T-helper 2 cell treated with Interferon-gamma antibody and Interleukin-4, amounts not matched to agents 100 ng/mL and 5 ng/mL, for 36 hours (primary cell): ENCODE measurements around the gene MYO10. TPM values are rescaled to one million over a fixed set of nuclear protein-coding genes. Genes with fewer than 3 reads are reported as not detected.
"Not testable (repeated sequence)": the region's sequence is repeated elsewhere in the genome, so short reads cannot be mapped to it uniquely, and the experiment has no call there.

Experiments
- intact Hi-C: fragments of 100-400 bp; cut with micrococcal nuclease; formaldehyde crosslinking; loops from one replicate; pipeline ENCODE4 v1.15.1; 2023
- total RNA-seq: library from RNA; stranded (reverse); gene quantifications from 2 replicates; pipeline ENCODE4 v1.2.3, GENCODE V29; 2022

Gene MYO10
- total RNA-seq, 1 donor from 2014 or later = 0.23 TPM

DNA sequence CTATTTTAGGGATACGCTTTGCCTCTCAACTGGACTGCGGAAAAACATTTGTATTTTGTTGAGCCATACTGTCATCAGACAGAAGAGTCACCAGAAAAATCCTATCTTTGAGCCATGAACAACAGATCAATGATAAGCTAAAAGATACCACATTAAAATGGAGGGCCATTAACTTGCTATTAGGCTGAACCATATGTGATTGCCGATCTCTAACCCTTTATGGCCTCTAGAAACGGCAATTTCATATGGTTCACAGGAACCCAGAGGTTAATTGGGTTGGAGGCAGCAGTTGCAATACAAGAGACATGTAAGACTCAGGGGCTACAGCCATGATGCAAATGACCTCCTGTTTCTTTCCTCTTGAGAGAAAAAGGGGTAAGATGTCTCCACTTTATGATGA is 69.8 kb downstream of the MYO10 start:
- intact Hi-C loops = no loop called here

GRCh38 chr5:16865151-16865550 is 70.9 kb downstream of the MYO10 start:
- intact Hi-C loops = no loop called here

GRCh38 chr5:16864631-16865131 is 71.4 kb downstream of the MYO10 start:
- intact Hi-C loops = no loop called here

DNA sequence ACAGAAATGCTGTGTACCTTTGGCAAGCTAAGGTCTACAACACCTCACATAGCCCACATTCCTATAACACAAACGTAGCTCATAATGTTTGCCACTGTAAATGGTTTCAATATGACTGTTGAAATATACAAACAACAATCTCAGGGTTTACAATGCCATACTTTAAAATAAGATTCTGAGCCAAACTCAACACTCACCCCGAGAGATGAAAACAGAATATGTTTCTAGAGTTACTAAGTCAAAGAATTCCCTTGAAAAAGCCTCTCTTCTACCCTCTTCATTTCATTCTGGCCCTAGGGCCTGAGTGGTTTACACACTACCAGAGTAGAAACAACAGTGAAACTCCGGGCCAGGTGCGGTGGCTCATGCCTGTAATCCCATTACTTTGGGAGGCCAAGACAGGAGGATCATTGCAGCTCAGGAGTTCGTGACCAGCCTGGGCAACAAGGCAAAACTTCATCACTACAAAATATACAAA is 72.6 kb downstream of the MYO10 start:
- intact Hi-C loops = no loop called here

GRCh38 chr5:16862777-16863176 is 73.3 kb downstream of the MYO10 start:
- intact Hi-C loops = no loop called here

DNA sequence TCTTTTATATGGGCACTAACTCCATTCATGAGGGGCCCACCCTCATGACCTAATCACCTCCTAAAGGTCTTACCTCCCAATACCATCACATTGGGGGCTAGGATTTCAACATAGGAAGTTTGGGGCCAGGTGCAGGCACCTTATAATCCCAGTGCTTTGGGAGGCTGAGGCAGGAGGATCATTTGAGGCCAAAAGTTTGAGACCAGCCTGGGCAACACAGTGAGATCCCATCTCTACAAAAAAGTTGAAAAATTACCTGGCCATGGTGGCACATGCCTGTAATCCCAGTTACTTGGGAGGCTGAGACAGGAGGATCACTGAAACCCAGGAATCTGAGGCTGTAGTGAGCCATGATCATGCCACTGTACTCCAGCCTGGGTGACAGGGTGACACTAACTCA is 76.7 kb downstream of the MYO10 start:
- intact Hi-C loops = no loop called here

GRCh38 chr5:16858151-16858550 is 77.9 kb downstream of the MYO10 start:
- intact Hi-C loops = no loop called here

GRCh38 chr5:16857635-16858034 is 78.5 kb downstream of the MYO10 start:
- intact Hi-C loops = no loop called here

GRCh38 chr5:16856531-16856930 is 79.6 kb downstream of the MYO10 start:
- intact Hi-C loops = no loop called here

DNA sequence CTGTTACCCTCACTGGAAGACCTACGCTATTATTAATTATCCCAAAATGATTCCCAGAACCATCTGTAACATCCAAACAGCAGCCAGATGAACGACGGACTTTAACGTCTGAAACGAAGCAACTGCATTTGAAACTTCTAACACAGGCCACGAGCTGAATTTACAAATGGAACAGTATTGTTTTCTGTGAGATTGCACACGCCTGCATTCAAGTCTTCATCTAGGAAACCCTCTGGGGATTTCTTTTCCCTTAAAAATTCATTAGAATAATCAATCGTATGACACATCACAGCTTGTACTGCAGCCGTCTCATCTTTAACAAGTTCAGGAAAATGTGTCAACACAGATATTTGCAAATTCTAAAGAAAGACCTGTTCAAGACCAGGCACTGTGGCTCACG is 80.2 kb downstream of the MYO10 start:
- intact Hi-C loops = no loop called here

- intact Hi-C loops = no loop called here
These were observed 80.6 kb downstream of the MYO10 start for GRCh38 chr5:16855485-16855884.

DNA sequence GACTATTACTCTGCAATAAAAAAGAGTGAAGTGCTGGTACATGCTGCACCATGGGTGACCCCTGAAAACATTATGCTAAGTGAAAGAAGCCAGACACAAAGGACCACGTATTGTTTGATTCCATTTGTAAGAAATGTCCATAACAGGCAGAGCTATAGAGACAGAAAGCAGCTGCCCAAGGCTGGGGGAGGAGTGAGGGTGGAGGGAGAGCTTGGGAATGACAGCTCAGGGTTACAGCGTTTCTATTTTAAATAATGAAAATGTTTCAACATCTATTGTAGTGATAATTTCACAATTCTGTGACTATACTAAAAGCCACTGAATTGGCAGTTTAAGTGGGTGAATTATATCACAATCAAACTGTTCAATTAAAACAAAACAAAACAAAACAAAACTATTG is 81.7 kb downstream of the MYO10 start:
- intact Hi-C loops = no loop called here

DNA sequence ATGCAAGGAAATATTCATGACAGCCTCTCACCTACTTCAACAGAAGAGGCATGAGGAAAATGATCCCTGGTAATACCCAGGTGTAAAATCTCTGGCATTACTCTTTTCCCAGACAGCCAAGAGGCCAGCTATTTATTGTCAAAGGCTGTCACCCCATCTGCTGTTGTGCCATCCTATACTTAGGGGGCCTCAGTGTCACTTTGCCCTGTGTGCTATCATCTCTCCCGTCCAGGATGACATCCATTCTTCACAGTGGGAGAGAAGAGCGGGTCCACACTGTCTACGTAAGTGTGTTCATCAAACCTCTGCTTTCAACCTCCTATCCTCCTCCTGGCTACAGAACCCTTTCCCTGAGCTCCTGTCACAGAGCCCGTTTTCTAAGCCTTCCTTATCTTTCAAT is 82.6 kb downstream of the MYO10 start:
- intact Hi-C loops = no loop called here

DNA sequence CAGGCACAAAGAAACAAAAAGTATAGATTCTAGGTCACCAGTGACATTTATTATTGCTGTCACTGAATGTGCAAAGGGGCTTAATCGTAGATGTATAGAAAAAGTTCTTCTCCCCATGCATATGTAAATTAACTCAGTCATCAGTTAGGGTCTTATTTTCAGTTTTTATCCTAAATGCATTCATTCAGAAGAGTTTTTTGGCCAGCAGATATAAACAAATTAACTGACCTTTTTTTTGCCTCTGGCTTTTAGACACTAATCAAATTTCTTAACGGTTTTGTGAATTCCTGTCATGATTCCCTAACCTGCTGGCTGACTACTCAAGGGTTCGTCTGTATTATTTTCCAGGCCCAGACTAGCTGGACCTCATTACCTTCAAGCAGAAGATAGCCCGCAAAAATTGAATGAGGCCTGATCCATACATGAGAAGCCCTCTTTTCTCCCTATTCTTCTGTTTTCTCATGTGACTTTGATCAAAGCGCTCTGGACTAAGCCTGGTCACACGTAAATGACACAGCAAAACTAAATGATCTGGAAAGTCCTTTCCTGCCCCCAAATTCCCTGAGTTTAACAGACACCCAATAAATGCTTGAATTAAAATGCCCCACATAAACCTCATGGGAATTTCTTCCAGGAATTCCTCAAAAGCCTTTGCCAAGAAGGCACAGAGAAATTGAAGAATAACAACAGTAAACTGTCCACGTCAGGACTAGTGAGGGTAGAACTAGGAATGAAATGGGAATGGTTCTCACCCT is 83.7 kb downstream of the MYO10 start:
- intact Hi-C loops = no loop called here

DNA sequence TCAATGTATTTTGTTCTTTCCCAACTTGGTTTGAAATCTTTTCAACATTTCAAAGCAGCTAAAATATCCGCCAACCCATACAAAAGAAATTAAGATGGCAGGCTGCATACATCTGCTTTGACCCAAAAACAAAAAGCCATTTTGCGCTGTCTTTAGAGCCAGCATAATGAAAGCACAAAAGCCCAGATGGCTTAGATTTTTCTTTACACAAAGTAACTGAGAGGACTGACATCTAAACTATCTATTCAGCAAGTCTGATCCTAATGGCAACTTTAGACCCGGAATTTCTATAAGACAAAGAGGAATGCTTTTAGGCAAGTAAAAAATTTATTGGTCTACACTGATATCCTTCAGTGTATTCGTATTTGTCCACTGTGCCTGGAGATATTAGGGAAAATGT is 86.3 kb downstream of the MYO10 start:
- intact Hi-C loops = no loop called here

DNA sequence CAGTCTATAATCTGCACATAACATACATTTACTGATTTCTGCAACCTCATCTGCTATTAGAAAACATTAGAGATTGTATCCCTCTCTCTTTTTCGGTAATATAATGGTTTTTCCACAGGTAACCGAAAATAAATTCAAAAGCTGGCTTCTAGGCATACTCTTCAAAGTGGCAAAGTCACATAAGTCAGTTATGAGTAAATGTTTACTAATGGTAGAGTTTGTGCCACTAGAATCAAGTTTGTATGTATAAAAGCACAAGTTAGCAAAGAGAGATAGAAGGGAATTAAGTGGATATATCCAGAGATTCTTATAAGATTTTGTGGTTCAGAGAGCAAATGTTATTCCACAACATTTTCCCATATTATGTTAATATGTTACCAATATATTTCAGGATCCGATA is 86.9 kb downstream of the MYO10 start:
- intact Hi-C loops = no loop called here

GRCh38 chr5:16844952-16845351 is 91.1 kb downstream of the MYO10 start:
- intact Hi-C loops = no loop called here

DNA sequence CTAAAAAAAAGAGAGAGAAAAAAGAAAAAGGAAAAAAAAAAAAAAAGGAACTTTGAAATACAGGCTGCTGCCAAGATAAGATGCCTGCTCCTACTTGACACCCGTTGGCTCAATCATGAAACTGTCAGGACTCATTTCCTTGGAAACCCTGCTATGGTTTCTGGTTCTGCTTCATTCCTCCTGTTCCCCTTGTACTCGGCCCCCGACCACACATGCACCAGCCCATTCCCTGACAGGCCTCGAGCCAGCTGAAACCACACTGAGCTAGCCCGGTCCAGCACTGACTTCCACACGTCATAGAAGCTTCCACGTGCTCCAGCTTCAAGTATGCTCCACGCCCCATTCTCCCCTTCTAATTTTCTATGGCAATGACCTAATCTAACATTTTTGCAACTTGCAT is 93.2 kb downstream of the MYO10 start:
- intact Hi-C loops = no loop called here

DNA sequence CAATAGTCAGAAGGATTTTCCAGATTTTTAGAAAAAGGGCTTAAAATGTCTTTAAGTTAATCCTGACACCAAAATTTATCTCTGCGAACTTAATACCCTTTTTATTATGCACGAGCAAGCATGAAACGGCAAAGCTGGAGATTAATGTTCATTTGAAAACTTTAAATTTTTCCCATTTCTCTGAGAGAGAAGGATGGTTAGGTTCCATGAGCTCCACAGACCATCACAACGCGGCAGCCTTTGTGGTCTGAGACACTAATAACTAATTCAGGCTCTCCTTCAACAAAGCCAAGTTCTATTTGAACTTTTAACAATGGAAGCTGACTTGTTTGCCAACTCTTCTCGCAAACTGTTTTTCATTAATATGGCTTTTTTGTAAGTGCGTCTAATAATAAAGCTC is 94.7 kb downstream of the MYO10 start:
- intact Hi-C loops = no loop called here

- intact Hi-C loops = no loop called here
These were observed 98.8 kb downstream of the MYO10 start for GRCh38 chr5:16837305-16837704.

GRCh38 chr5:16834029-16834428 is 102.1 kb downstream of the MYO10 start:
- intact Hi-C loops = no loop called here

- intact Hi-C loops = not testable (repeated sequence)
These were observed 104.8 kb downstream of the MYO10 start for GRCh38 chr5:16831326-16831725.

- intact Hi-C loops = no loop called here
These were observed 108.3 kb downstream of the MYO10 start for GRCh38 chr5:16827755-16828154.
